Stimulated activated CD8-positive, alpha-beta memory T cell treated with anti-CD3 and anti-CD28 coated beads, Interleukin-12 subunit alpha, Interleukin-12 subunit beta, amount 100 ng/mL, for 4 hours (primary cell): ENCODE data around the gene CDKN2B-AS1.

Source experiments
- DNase-seq: peaks from one replicate; pipeline ENCODE4 v3.0.0-alpha.2; 2020; ENCODE audit warnings: low read depth

Gene CDKN2B-AS1

DNA sequence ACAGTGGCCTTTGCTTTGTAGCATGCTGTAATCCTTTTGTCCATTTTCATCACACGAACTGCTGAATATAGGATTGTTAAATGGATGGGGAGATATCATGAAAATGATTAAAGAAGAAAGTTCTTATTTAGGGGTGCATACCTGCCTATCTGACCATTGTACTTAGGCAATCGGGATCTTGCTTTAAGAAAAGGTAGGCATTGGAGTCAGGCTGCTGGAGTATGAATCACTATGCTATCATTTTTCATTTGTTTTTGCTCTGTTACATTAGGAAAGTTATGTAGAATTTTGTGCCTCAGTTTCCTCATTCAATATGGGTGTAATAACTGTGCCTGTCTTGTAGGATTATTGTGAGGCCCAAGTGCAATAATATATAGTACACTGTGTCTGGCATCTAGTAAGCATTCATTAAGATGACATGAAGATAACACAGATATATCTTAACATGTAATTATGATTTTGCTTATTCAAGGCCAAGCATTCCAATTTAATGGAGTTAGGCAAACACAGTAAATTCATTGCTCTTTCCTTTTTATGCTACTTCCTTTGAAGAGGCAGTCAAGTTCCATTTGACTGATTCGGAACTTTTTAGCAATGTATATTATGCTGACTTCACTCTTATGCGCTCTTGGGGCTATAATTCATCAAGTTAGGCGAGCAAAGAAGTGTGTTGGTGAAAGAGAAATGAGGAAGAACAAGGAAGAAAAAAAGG lies 124.4 kb downstream of the CDKN2B-AS1 start:
- no peak for DNase-seq

- no peak for DNase-seq
Measured at GRCh38 chr9:22119522-22120158, 125.0 kb downstream of the CDKN2B-AS1 start.

DNA sequence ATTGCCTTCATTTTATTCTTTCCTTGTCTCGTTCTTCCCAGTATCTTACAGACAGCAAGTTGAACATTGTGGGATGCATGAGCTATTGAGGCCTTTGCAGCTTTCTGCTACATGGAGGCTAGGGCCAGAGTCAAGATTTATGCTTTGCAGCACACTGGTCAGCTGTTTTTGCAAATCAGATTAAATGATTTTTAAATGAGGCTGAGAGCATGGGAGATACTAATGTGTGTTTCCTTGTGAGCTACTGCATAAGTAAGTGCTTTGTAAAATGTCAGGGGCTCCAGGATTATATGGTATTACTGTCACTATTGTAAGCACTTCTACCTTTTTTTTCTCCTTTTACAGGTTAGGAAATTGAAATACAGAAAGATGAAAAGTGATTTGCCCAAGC lies 125.6 kb downstream of the CDKN2B-AS1 start:
- DNase-seq, result no peak

DNA sequence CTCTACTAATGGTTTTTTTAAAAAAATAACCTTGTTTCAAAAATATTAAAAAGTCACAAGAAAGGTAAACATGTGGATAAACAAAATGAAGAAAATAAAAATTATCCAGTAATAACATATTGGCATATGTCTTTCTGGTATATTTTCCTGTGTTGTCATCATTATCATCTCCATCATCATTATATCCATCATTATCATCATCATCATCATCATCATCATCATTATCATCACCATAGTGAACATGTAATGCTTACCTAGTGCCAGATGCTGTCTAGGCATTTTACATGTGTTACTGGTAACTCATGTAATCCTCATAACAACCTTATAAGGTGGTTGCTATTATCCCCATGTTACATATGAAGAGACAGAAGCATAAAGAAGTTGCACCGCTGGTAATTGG lies 126.0 kb downstream of the CDKN2B-AS1 start:
- no peak for DNase-seq

- DNase-seq, result no peak
Measured at GRCh38 chr9:22124263-22125011, 129.8 kb downstream of the CDKN2B-AS1 start.

- DNase-seq, result no peak
Measured at GRCh38 chr9:22129133-22129532, 134.5 kb downstream of the CDKN2B-AS1 start.

GRCh38 chr9:22129633-22130032 lies 135.0 kb downstream of the CDKN2B-AS1 start:
- DNase-seq, result no peak

GRCh38 chr9:22131817-22132216 lies 137.2 kb downstream of the CDKN2B-AS1 start:
- DNase-seq, result no peak

DNA sequence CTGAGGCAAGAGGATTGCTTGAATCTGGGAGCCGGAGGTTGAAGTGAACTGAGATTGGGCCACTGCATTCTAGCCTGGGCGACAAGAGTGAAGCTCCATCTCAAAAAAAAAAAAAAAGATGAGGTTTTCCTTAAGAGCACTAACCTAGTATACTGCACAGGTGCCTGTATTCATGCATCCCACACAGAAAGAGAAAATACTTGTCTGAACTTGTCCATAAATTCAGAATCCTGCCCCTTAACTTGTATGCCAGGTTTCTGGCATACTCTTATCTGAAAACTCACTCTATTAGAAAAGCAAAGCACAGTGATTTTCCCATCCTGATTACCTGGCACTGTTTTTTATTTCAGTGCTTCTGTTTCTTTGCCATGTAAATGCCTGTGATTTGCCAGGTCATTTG lies 139.8 kb downstream of the CDKN2B-AS1 start:
- no peak for DNase-seq

- DNase-seq, result no peak
Measured at GRCh38 chr9:22136461-22137096, 142.0 kb downstream of the CDKN2B-AS1 start.

DNA sequence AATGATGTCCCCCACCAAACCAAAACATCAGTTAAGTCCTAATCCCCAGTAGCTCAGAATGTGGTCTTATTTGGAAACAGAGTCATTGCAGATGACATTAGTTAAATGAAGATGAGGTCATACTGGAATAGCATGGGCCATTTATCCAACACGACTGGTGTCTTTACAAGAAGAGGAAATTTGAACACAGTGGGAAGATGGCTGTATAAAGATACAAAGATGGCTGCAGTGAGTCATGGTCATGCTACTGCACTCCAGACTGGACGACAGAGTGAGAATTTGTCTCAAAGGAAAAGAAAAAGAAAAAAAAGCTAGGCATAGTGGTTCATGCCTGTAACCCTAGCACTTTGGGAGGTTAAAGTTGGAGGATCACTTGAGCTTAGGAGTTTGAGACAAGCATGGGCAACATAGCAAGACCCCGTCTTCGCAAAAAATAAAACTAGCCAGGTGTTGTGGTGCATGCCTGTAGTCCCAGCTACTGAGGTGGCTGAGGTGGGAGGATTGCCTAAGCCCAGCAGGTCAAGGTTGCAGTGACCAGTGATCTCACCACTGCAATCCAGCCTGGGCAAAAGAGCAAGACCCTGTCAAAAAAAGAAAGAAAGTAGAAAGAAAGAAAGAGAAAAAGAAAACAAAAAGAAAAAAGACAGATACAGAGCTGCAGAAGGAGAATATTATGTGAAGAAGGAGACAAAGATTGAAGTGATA lies 144.5 kb downstream of the CDKN2B-AS1 start:
- DNase-seq, result no peak

GRCh38 chr9:22141908-22142307 lies 147.3 kb downstream of the CDKN2B-AS1 start:
- DNase-seq, result no peak

DNA sequence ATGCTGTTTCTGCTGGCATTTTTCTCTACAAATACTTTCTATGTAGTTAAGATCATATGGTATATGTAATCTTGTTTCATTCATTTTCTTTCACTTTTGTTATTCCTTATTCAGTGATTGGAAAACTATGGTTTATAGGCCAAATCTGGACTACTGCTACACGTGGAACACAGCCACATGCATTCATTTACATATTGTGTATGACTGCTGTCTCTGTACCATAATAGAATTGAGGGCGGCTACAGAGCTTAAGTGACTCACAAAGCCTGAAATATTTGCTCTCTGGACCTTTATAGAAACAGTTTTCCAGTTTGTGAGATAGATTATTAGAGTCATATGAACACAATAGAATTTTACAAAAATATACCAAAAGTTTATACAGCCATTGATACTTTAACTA lies 148.1 kb downstream of the CDKN2B-AS1 start:
- no peak for DNase-seq

DNA sequence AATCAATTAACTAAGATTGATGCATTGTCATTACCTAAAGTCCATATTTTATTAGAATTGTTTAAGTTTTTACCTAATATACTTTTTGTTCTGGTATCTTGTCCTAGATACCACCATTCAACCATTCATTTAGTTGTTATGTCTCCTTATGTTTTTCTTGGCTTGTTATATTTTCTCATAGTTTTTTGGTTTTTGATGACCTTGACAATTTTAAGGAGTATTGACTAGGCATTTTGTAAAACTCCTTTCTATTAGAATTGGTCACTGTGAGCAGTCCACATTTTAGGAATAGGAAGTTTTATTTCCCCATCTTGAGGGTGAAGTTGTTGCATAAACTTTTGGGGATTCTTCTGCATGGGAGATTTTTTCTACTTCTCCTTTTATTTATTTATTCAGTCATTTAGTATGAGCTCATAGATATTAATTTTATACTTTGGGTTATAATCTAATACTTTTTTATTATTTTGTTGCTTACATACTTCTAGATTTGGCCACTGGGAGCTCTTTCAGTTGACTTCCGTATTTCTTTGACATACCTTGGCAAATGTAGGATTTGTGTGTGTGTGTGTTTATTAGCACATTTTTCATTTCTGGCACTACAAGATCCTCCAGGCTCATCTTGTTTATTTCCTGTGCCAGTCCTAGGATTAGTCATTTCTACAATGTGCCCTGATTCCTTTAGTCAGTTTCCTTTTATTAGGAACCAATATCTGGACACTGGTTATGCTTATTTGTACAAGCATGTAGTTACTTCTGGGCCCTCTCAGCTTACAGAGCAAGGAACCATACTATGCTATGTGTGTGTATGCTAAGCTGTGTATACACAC lies 149.4 kb downstream of the CDKN2B-AS1 start:
- no peak for DNase-seq

GRCh38 chr9:22146604-22147003 lies 152.0 kb downstream of the CDKN2B-AS1 start:
- no peak for DNase-seq

GRCh38 chr9:22147813-22148527 lies 153.4 kb downstream of the CDKN2B-AS1 start:
- DNase-seq, result no peak

- no peak for DNase-seq
Measured at GRCh38 chr9:22148528-22148875, 153.9 kb downstream of the CDKN2B-AS1 start.

- no peak for DNase-seq
Measured at GRCh38 chr9:22148876-22149637, 154.5 kb downstream of the CDKN2B-AS1 start.

DNA sequence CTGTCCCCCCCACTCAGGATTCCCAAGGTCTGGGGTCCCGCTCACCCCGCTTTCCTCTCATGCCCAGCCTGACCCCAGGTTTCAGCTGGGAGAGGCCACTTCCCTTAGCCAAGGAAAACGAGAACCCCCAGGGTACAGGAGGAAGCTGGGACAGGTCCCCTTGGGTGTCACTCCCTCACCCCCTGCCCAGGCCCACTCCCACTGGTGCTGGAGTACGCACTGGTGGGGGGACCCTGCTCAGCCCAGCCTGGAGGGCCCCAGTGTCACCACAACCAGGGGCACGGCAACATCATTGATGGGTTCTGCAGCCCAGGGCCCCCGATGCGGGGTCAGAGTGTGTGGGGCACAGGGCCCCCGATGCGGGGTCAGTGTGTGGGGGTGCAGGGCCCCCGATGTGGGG lies 159.5 kb downstream of the CDKN2B-AS1 start:
- DNase-seq, result no peak

- no peak for DNase-seq
Measured at GRCh38 chr9:22156586-22156985, 162.0 kb downstream of the CDKN2B-AS1 start.
